Progenitor cell of endocrine pancreas (in vitro differentiated cells): Measurements from ENCODE around the gene DPEP3. TPM values are rescaled to one million over a fixed set of nuclear protein-coding genes. Genes with fewer than 3 reads are reported as not detected.

Experiments
- DNase-seq: peaks from one replicate; pipeline ENCODE4 v3.0.0; 2021; ENCODE audit warnings: low spot score; ENCODE audit not compliant: unreplicated experiment
- H3K27ac Mint-ChIP-seq: 2 replicates; pipeline ENCODE4 v1.8.0; 2021; ENCODE audit warnings: mild to moderate bottlenecking, moderate library complexity, mixed read lengths
- H3K27me3 Mint-ChIP-seq: 2 replicates; pipeline ENCODE4 v1.8.0; 2021; ENCODE audit warnings: mixed read lengths
- H3K36me3 Mint-ChIP-seq: 2 replicates; pipeline ENCODE4 v1.8.0; 2022; ENCODE audit warnings: mixed read lengths; ENCODE audit not compliant: insufficient read depth
- H3K4me1 Mint-ChIP-seq: 2 replicates; pipeline ENCODE4 v1.8.0; 2021; ENCODE audit warnings: low read depth, mixed read lengths
- H3K4me3 Mint-ChIP-seq: 2 replicates; pipeline ENCODE4 v1.8.0; 2021; ENCODE audit warnings: low read depth, mild to moderate bottlenecking, moderate library complexity, mixed read lengths
- H3K9me3 Mint-ChIP-seq: 2 replicates; pipeline ENCODE4 v1.8.0; 2021; ENCODE audit warnings: low read depth, mixed read lengths
- CTCF ChIP-seq: fragments of 200-600 bp; sonication (generic); IDR thresholded peaks from one replicate; pipeline ENCODE4 v1.5.0; 2021; ENCODE audit warnings: antibody characterized with exemption, mild to moderate bottlenecking; ENCODE audit not compliant: unreplicated experiment
- total RNA-seq: library from RNA; stranded (reverse); gene quantifications from 2 replicates; pipeline ENCODE4 v1.2.1, GENCODE V29; 2021

The DPEP3 gene
- total RNA-seq, 1 donor from 2014 or later = not detected

- Mint-ChIP-seq H3K9me3 (no peaks in the 10 kb centered on the region), H3K36me3 (no peaks in the 10 kb centered on the region), H3K27ac (no peak overlapping the region), H3K4me1 (peaks cover 14% of the 10 kb centered on the region), H3K27me3 (peaks cover 4% of the 10 kb centered on the region), H3K4me3 (no peak overlapping the region)
- TF ChIP-seq CTCF = no peak
- DNase-seq = no peak
Measured at GRCh38 chr16:67989322-67990017, 9.2 kb upstream of the DPEP3 start.

GRCh38 chr16:67988675-67989074 is 8.4 kb upstream of the DPEP3 start:
- Mint-ChIP-seq H3K27me3 (peaks cover 4% of the 10 kb centered on the region), H3K9me3 (no peaks in the 10 kb centered on the region), H3K4me1 (peaks cover 14% of the 10 kb centered on the region), H3K36me3 (no peaks in the 10 kb centered on the region), H3K27ac (no peak overlapping the region), H3K4me3 (no peak overlapping the region)
- DNase-seq = no peak
- TF ChIP-seq CTCF = no peak

GRCh38 chr16:67987460-67988160 is 7.3 kb upstream of the DPEP3 start:
- Mint-ChIP-seq H3K4me1 (peaks cover 16% of the 10 kb centered on the region), H3K27me3 (peaks cover 4% of the 10 kb centered on the region), H3K4me3 (no peak overlapping the region), H3K9me3 (no peaks in the 10 kb centered on the region), H3K27ac (peak overlapping the region; percentile 81), H3K36me3 (peaks cover 1% of the 10 kb centered on the region)
- DNase-seq = no peak
- no peak for TF ChIP-seq CTCF

- H3K27me3 Mint-ChIP-seq = peaks cover 4% of the 10 kb centered on the region
- H3K4me1 Mint-ChIP-seq = peaks cover 16% of the 10 kb centered on the region
- H3K36me3 Mint-ChIP-seq = peaks cover 1% of the 10 kb centered on the region
- no peak for DNase-seq
- no peak overlapping the region for H3K27ac Mint-ChIP-seq
- H3K4me3 Mint-ChIP-seq = no peak overlapping the region
- TF ChIP-seq CTCF = no peak
- H3K9me3 Mint-ChIP-seq = no peaks in the 10 kb centered on the region
Measured at GRCh38 chr16:67986949-67987348, 6.7 kb upstream of the DPEP3 start.

- Mint-ChIP-seq H3K27ac (no peak overlapping the region), H3K4me3 (no peak overlapping the region), H3K27me3 (no peaks in the 10 kb centered on the region), H3K9me3 (no peaks in the 10 kb centered on the region), H3K36me3 (peaks cover 1% of the 10 kb centered on the region), H3K4me1 (peaks cover 9% of the 10 kb centered on the region)
- DNase-seq = no peak
- no peak for TF ChIP-seq CTCF
Measured at GRCh38 chr16:67982011-67982696, 1.9 kb upstream of the DPEP3 start.
